Measurements from ENCODE around the gene ITM2B. TPM values are rescaled to one million over a fixed set of nuclear protein-coding genes. Genes with fewer than 3 reads are reported as not detected.

The ITM2B gene
- total RNA-seq, 4 donors from 2014 or later, result 107 to 209 (median 168) TPM

DNA sequence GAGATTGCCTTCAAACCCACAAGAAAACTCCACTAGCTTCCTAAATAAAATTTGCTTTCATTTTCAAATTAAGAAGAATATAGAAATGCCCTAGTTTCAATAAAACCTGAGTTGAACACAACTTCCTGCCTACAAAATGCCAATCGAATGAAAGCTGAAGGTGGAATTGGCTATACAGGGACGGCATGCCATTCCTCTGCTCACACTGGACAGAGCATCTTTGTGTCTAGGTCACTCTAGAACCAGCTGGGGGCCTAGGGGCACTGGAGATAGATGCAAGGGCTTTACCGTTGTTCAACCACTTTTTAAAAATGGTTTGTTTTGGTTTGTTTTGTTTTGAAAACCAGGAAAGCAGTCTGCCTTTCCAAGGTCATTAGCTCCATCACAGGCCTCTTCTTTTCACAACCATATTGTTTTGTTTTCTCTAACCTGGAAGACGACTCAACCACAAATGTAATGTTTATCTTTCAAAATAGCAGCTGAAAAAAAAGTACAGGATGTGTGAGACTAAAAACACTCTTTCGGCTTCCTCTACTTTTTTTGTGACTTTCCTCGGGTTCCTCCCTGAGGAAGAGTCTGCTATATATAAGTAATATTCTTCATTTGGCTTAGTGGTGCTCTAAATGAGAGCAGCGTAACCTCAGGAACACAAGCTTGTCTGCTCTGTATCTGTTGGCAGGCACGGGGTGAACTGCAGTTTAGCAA is 11.9 kb upstream of the ITM2B start:
- DNase-seq (peak in 1 of 2 donors; percentile 20), ATAC-seq (peak; percentile 30 to 37)
- in situ Hi-C loops (cut with MboI; ENCODE audit: low sequenced_read_pairs in 4 of 4), result no loop called here
- Histone ChIP-seq H3K4me3 (peak overlapping the region in 2 of 4 donors; percentile 10 to 24), H3K27ac (peak overlapping the region; percentile 64 to 82 (median 72)), H3K9me3 (no peaks in the 10 kb centered on the region), H3K27me3 (no peaks in the 10 kb centered on the region), H3K36me3 (no peaks in the 10 kb centered on the region), H3K4me1 (peaks cover 0 to 17% of the 10 kb centered on the region in 2 donors)
- intact Hi-C loops (cut with DNase I; ENCODE audit: low total_unique reads), result no loop called here
- no peak for TF ChIP-seq POLR2A (IDR thresholded peaks at IDR 0.05)
- TF ChIP-seq, protein P1, sequence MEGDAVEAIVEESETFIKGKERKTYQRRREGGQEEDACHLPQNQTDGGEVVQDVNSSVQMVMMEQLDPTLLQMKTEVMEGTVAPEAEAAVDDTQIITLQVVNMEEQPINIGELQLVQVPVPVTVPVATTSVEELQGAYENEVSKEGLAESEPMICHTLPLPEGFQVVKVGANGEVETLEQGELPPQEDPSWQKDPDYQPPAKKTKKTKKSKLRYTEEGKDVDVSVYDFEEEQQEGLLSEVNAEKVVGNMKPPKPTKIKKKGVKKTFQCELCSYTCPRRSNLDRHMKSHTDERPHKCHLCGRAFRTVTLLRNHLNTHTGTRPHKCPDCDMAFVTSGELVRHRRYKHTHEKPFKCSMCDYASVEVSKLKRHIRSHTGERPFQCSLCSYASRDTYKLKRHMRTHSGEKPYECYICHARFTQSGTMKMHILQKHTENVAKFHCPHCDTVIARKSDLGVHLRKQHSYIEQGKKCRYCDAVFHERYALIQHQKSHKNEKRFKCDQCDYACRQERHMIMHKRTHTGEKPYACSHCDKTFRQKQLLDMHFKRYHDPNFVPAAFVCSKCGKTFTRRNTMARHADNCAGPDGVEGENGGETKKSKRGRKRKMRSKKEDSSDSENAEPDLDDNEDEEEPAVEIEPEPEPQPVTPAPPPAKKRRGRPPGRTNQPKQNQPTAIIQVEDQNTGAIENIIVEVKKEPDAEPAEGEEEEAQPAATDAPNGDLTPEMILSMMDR (IDR thresholded peaks at IDR 0.05 in 4 of 5, conservative IDR thresholded peaks at IDR 0.05 in 1 of 5), result no peak

DNA sequence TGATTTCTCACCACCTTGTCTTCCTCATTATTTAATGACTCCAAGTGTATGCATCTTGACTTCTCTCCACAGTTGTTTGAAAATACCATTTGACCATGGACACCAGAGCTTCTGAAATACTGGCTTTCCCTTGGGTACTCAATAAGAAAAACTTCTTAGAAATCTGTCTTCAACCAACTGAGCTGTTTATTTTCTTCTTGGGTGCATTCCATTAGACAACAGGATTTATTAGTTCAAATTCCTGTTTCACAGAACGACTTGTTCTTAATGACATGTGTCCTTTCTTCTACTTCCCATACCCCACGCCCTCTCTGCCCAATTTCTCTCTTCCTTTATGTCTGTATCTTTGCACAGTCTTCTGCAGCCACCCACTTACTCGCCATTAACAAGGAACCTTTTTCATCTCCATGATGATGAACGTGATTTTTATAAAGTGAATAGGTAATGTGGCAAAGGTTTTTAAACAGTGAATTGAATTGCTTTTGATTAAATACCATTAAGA is 11.3 kb upstream of the ITM2B start:
- Histone ChIP-seq H3K36me3 (no peaks in the 10 kb centered on the region), H3K27me3 (no peaks in the 10 kb centered on the region), H3K9me3 (no peaks in the 10 kb centered on the region), H3K4me1 (peaks cover 0 to 17% of the 10 kb centered on the region in 2 donors), H3K27ac (peak overlapping the region; percentile 64 to 82 (median 72)), H3K4me3 (peak overlapping the region; percentile 42 to 44 (median 44))
- TF ChIP-seq POLR2A (IDR thresholded peaks at IDR 0.05), result no peak
- TF ChIP-seq, protein P1 (IDR thresholded peaks at IDR 0.05 in 4 of 5, conservative IDR thresholded peaks at IDR 0.05 in 1 of 5), result no peak
- ATAC-seq (peak; percentile 19 to 47), DNase-seq (peak in 1 of 2 donors; percentile 17)
- intact Hi-C loops (cut with DNase I; ENCODE audit: low total_unique reads), result loop anchor here (1.0 kb wide), 1 partner anchor 65 kb away; no protein-coding TSS in a partner anchor
- in situ Hi-C loops (cut with MboI; ENCODE audit: low sequenced_read_pairs in 4 of 4), result no loop called here

DNA sequence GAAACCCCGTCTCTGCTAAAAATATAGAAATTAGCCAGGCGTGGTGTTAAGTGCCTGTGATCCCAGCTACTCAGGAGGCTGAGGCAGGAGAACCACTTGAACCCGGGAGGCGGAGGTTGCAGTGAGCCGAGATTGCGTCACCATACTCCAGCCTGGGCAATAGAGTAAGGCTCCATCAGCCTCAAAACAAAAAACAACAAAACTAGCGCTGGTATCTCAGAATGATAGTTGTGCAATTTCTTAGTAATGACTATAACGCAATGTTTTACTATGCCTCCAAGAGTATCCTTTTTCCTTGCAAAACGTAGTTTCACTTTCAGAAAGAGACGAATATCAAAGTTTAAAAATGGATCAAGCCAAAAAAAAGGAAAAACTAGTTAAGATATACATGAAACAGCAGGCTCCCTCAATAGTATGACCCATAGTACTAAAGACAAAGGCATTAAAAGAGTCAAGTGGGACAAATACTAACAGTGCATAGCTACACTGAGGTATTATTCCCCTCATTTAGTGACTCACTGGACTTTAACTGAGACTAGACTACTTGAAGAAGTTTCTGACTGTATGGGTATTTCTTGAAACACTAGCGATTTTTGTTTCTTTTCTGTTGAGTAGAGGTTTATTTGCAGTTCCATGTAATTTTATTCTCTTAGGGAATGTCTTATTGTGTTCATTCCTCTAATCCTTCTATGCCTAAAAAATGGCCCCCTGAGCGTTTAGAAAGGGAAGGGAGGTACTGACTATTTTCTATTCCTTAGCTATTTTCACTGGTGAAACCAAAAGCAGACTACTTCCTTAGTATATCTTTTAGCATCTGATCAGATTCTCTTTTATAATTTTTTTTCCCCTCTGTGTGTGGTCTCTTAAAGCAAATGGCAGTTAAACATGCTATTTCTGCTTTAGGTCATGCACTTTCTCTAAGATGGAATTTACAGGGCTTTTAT is 10.4 kb upstream of the ITM2B start:
- Histone ChIP-seq H3K9me3 (no peaks in the 10 kb centered on the region), H3K4me1 (peaks cover 0 to 17% of the 10 kb centered on the region in 2 donors), H3K27ac (peak overlapping the region; percentile 64 to 82 (median 72)), H3K27me3 (no peaks in the 10 kb centered on the region), H3K4me3 (peak overlapping the region; percentile 42 to 44 (median 44)), H3K36me3 (no peaks in the 10 kb centered on the region)
- in situ Hi-C loops (cut with MboI; ENCODE audit: low sequenced_read_pairs in 4 of 4) (no loop called here), intact Hi-C loops (cut with DNase I; ENCODE audit: low total_unique reads) (loop anchor here (1.0 kb wide), 1 partner anchor 66 kb away; no protein-coding TSS in a partner anchor)
- TF ChIP-seq POLR2A (IDR thresholded peaks at IDR 0.05), result no peak
- TF ChIP-seq, protein P1 (IDR thresholded peaks at IDR 0.05 in 4 of 5, conservative IDR thresholded peaks at IDR 0.05 in 1 of 5), result no peak
- DNase-seq, result peak in 1 of 2 donors; percentile 27
- ATAC-seq, result peak; percentile 77 to 86

DNA sequence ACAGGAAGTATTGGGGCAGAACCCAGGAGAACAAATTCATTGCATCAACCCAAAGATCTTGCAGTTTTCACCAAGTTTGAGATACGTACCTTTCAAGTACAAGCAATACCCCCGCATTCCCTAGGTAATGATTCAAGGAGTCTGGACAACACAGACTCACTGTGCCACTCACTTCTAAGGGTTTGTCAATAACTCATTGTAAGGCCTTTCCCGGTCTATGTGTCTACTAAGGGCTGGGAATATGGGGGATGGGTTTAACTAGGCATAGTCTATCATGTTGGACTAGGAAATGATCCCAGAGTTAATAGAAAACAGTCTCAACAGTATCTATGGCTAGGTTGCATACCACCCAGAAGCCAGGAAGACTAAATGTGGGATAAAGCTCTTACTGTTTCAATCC is 8.3 kb upstream of the ITM2B start:
- H3K27ac ChIP-seq, result no peak overlapping the region
- in situ Hi-C loops (cut with MboI; ENCODE audit: low sequenced_read_pairs in 4 of 4), result no loop called here
- intact Hi-C loops (cut with DNase I; ENCODE audit: low total_unique reads), result no loop called here
- peaks cover 0 to 17% of the 10 kb centered on the region in 2 donors for H3K4me1 ChIP-seq
- no peak overlapping the region for H3K4me3 ChIP-seq
- H3K27me3 ChIP-seq, result no peaks in the 10 kb centered on the region
- no peak for TF ChIP-seq POLR2A (IDR thresholded peaks at IDR 0.05)
- TF ChIP-seq, protein P1 (IDR thresholded peaks at IDR 0.05 in 4 of 5, conservative IDR thresholded peaks at IDR 0.05 in 1 of 5), result no peak
- H3K36me3 ChIP-seq, result no peaks in the 10 kb centered on the region
- ATAC-seq, result no peak
- DNase-seq, result no peak
- no peaks in the 10 kb centered on the region for H3K9me3 ChIP-seq
